Panc1 (cell line): Measurements from ENCODE around the gene SREK1IP1.

Experiments
- POLR2AphosphoS5 ChIP-seq: IDR thresholded peaks from 2 replicates; pipeline ENCODE4 v1.6.1; 2012; ENCODE audit warnings: mild to moderate bottlenecking, low read depth, low read length, moderate library complexity
- REST ChIP-seq, 2 experiments: IDR thresholded peaks; 2 replicates each; pipeline ENCODE4 v1.6.1; 2011 to 2012; ENCODE audit warnings: low read depth in 2 of 2, control low read depth in 1 of 2, low read length in 1 of 2, mild to moderate bottlenecking in 1 of 2, moderate library complexity in 1 of 2; ENCODE audit not compliant: insufficient read depth in 1 of 2
- TCF7L2 ChIP-seq: IDR thresholded peaks from 2 replicates; pipeline ENCODE4 v1.6.1; 2011; ENCODE audit warnings: mild to moderate bottlenecking, low read depth, low read length, inconsistent platforms
- TF ChIP-seq, protein P1 (sequence below): fragments of 450-650 bp; IDR thresholded peaks from 2 replicates; pipeline ENCODE4 v1.5.1; 2017; ENCODE audit warnings: mild to moderate bottlenecking

GRCh38 chr5:64807520-64807919 lies 39.0 kb upstream of the SREK1IP1 start:
- TF ChIP-seq, protein P1, sequence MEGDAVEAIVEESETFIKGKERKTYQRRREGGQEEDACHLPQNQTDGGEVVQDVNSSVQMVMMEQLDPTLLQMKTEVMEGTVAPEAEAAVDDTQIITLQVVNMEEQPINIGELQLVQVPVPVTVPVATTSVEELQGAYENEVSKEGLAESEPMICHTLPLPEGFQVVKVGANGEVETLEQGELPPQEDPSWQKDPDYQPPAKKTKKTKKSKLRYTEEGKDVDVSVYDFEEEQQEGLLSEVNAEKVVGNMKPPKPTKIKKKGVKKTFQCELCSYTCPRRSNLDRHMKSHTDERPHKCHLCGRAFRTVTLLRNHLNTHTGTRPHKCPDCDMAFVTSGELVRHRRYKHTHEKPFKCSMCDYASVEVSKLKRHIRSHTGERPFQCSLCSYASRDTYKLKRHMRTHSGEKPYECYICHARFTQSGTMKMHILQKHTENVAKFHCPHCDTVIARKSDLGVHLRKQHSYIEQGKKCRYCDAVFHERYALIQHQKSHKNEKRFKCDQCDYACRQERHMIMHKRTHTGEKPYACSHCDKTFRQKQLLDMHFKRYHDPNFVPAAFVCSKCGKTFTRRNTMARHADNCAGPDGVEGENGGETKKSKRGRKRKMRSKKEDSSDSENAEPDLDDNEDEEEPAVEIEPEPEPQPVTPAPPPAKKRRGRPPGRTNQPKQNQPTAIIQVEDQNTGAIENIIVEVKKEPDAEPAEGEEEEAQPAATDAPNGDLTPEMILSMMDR, result no peak
- TF ChIP-seq REST (IDR thresholded peaks at IDR 0.05; ENCODE audit: insufficient read depth in 1 of 2, low read depth in 2 of 2, low read length in 1 of 2) (no peak), TCF7L2 (no peak), POLR2AphosphoS5 (no peak)
